Spinal cord (tissue), 10 donors: ENCODE results near the gene C17orf58. TPM values are rescaled to one million over a fixed set of nuclear protein-coding genes. Genes with fewer than 3 reads are reported as not detected.
A peak's percentile ranks its signal among the peaks of the same experiment; 100 is the strongest.

ENCODE experiments used
- DNase-seq, 6 donors: peaks; one replicate each; pipeline versions ENCODE4 v3.0.0 to v3.0.0-alpha.2; 2013 to 2015; ENCODE audit warnings: low spot score in 6 of 6, low read depth in 4 of 6
- H3K27ac ChIP-seq: one replicate; pipeline ENCODE4 v1.5.1; 2013; ENCODE audit warnings: low read depth, low read length, control low read depth
- H3K27me3 ChIP-seq: one replicate; pipeline ENCODE4 v1.6.1; 2013; ENCODE audit warnings: low read length; ENCODE audit not compliant: control insufficient read depth, insufficient read depth
- H3K36me3 ChIP-seq: one replicate; pipeline ENCODE4 v1.6.1; 2013; ENCODE audit warnings: low read length; ENCODE audit not compliant: control insufficient read depth, insufficient read depth
- H3K4me1 ChIP-seq: one replicate; pipeline ENCODE4 v1.6.1; 2013; ENCODE audit warnings: low read length; ENCODE audit not compliant: control insufficient read depth, insufficient read depth
- H3K4me3 ChIP-seq: one replicate; pipeline ENCODE4 v1.5.1; 2013; ENCODE audit warnings: low read depth, low read length, control low read depth
- H3K9me3 ChIP-seq: one replicate; pipeline ENCODE4 v1.6.1; 2013; ENCODE audit warnings: low read length; ENCODE audit not compliant: control insufficient read depth, insufficient read depth
- WGBS: methylation state at CpG from one replicate; pipeline ENCODE4 v1.1.5; 2013; ENCODE audit warnings: missing lambda C conversion rate; ENCODE audit not compliant: insufficient coverage; 5-methylcytosine and 5-hydroxymethylcytosine counted together
- polyA plus RNA-seq, 2 donors: library from polyadenylated mRNA; unstranded; fragments of 120-200 nt; gene quantifications; one replicate each; pipeline ENCODE4 v1.2.1, GENCODE V29; 2013; ENCODE audit not compliant: insufficient read length in 2 of 2
- total RNA-seq, 2 donors: library from RNA; depleted of rRNA in 1 of 2; stranded (reverse); fragments of 120-200 nt in 1 of 2; fragments of >200 nt in 1 of 2; gene quantifications; one replicate each; pipeline versions ENCODE4 v1.2.3 to v1.2.4, GENCODE V29; 2013 to 2014
- donor health status: healthy.

Gene C17orf58
- total and polyA plus RNA-seq, 4 donors = 13.9 to 25.7 (median 19.5) TPM

DNA sequence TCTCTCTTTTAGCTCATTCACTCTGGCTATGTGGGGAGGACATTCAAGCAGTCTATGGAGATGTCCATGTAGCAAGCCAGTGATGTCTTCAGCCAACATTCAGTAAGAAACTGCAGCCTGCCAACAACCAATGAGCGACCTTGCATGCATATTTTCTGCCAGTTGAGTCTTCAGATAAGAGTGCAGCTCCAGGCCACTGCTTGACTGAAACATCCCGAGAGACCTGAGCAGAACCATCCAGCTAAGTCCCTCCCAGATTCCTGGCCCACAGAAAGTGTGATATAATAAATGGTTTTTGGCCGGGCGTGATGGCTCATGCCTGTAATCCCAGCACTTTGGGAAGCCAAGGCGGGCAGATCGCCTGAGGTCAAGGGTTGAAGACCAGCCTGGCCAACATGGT lies 10.5 kb upstream of the C17orf58 start:
- H3K4me3 ChIP-seq = no peak overlapping the region
- H3K9me3 ChIP-seq = no peaks in the 10 kb centered on the region
- DNase-seq = no peak
- H3K4me1 ChIP-seq = peaks cover 3% of the 10 kb centered on the region
- no peaks in the 10 kb centered on the region for H3K27me3 ChIP-seq
- 100% methylated on average over 1 of the region's 6 CpGs for WGBS
- H3K27ac ChIP-seq = no peak overlapping the region
- H3K36me3 ChIP-seq = no peaks in the 10 kb centered on the region

GRCh38 chr17:68004201-68004600 lies 7.9 kb upstream of the C17orf58 start:
- no peak for DNase-seq
- no peaks in the 10 kb centered on the region for H3K9me3 ChIP-seq
- no peaks in the 10 kb centered on the region for H3K4me1 ChIP-seq
- no peak overlapping the region for H3K27ac ChIP-seq
- no peaks in the 10 kb centered on the region for H3K27me3 ChIP-seq
- H3K36me3 ChIP-seq = no peaks in the 10 kb centered on the region
- no peak overlapping the region for H3K4me3 ChIP-seq
- WGBS = no CpG with 5 or more reads among the region's 3 CpGs

DNA sequence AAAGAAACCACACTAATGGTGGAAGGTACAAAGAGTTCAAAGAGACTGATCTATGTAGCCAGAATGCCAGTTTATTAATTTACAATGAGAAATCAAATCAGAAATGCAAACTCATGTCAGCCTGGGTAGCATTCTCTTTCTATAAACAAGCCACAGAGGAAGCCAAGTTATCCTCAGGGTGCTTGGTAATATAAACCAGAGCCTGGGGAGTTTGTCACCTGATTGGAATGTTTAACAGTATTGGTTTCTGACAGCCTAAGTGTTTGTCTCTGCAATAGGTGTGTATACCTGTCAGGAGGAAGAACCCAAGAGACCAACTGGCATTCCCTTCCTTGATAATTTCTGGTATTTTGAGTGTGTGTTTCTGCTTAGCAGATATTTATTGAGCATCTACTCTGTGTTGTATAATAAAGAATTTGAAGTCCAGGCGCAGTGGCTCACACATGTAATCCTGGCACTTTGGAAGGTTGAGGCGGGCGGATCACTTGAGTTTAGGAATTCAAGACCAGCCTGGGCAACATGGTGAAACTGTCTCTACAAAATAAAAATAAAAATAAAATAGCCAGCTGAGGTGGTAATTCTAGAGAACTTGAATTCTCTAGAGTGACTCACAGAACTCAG lies 3.1 kb upstream of the C17orf58 start:
- Histone ChIP-seq H3K4me3 (no peak overlapping the region), H3K9me3 (no peaks in the 10 kb centered on the region), H3K4me1 (peaks cover 4% of the 10 kb centered on the region), H3K27ac (no peak overlapping the region), H3K27me3 (no peaks in the 10 kb centered on the region), H3K36me3 (no peaks in the 10 kb centered on the region)
- no peak for DNase-seq
- WGBS = 100% methylated on average over 1 of the region's 3 CpGs

GRCh38 chr17:67998466-67998865 lies 2.2 kb upstream of the C17orf58 start:
- H3K4me1 ChIP-seq = peaks cover 9% of the 10 kb centered on the region
- no peak overlapping the region for H3K4me3 ChIP-seq
- H3K27me3 ChIP-seq = no peaks in the 10 kb centered on the region
- DNase-seq = no peak
- H3K27ac ChIP-seq = no peak overlapping the region
- 100% methylated on average over 1 of the region's 2 CpGs for WGBS
- H3K36me3 ChIP-seq = no peaks in the 10 kb centered on the region
- no peaks in the 10 kb centered on the region for H3K9me3 ChIP-seq

DNA sequence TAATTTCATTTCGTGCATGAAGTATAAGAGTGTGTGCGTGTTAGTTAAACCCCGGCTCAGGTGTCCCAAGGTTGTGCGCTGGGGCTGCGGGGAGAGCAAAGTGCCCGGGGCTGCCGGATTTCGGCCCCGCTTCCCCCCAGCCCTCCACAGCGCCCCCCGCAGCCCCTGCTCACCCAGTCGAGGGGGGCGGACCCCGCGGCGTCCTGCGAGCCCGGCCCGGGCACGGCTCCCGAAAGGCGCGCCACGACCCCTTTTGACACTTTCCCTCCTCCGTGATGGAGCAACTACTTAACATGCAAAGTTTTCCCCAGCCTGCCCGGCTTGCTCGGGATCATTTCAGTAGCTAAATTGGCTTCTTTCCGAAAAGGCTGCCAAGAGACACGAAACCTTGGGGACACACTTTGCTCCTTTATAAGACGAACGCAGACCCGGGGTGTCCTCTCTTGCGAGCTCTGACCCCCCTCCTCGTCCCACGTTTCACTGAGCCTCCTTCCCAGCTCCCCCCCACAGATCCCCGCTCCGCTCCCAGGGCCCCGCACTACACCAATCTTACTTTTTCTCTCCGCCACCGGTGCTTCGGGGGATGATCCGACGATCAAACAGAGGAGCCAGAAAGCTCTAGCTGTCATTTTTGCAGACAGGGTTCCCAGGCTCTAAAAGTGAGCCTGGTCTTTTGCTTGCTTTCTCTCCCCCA lies 552 bp downstream of the C17orf58 start:
- H3K36me3 ChIP-seq = no peaks in the 10 kb centered on the region
- WGBS = under 1% methylated on average over 42 of the region's 43 CpGs
- peak overlapping the region; percentile 63 for H3K4me3 ChIP-seq
- H3K27me3 ChIP-seq = no peaks in the 10 kb centered on the region
- peak in 2 of 6 donors; percentile 55 to 67 for DNase-seq
- H3K27ac ChIP-seq = peak overlapping the region; percentile 64
- no peaks in the 10 kb centered on the region for H3K9me3 ChIP-seq
- peaks cover 22% of the 10 kb centered on the region for H3K4me1 ChIP-seq

GRCh38 chr17:67994817-67995569 lies 1.3 kb downstream of the C17orf58 start:
- H3K9me3 ChIP-seq = no peaks in the 10 kb centered on the region
- peak overlapping the region; percentile 7 for H3K27ac ChIP-seq
- WGBS = no CpG with 5 or more reads among the region's 9 CpGs
- peak overlapping the region; percentile 63 for H3K4me3 ChIP-seq
- H3K4me1 ChIP-seq = peaks cover 22% of the 10 kb centered on the region
- DNase-seq = peak in 2 of 6 donors; percentile 28 to 48
- no peaks in the 10 kb centered on the region for H3K36me3 ChIP-seq
- no peaks in the 10 kb centered on the region for H3K27me3 ChIP-seq

GRCh38 chr17:67993998-67994361 lies 2.3 kb downstream of the C17orf58 start:
- peak overlapping the region; percentile 78 for H3K4me3 ChIP-seq
- H3K9me3 ChIP-seq = no peaks in the 10 kb centered on the region
- H3K27me3 ChIP-seq = no peaks in the 10 kb centered on the region
- 4% methylated on average over 20 of the region's 21 CpGs for WGBS
- DNase-seq = no peak
- no peaks in the 10 kb centered on the region for H3K36me3 ChIP-seq
- peak overlapping the region; percentile 98 for H3K27ac ChIP-seq
- peaks cover 22% of the 10 kb centered on the region for H3K4me1 ChIP-seq

DNA sequence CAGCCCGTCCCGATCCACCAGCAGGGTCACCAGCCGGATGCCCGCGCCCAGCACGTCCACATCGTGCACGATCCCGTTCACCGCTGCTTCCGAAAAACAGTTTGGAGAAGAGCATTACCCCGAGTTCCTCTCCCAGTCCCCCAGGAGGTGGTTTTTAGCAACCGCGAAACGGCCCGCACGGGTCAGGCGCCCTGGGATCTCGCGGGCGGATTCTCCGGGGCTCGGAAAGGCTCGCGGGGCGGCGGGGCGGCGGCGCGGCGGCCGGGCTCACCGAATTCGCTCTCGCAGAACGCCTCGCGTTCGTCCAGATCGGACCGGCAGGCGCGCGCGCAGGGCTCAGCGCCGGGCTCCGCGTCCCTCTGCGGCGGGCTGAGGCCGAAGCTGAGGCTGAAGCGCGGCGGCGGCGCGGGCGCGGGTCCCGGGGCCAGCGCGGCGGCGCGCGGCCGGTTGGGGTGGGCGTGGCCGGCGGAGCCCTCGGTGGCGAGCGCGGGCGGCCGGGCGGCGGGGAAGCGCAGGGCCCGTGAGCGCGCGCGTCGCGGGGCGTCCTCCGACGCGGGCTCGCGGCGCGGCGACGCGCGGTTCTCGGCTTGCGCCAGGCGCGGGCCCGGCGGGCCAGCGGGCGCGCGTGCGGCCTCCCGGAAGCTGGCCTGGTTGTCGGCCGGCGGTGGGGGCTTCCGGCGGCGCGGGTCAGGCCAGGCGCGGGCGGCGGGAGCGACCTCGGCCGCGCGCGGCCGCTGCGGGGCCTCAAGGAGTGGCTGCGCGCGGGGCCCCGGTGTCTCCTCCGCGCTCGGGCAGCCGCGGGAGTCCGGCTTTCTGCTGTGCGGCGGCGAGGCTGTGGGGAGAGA lies 2.9 kb downstream of the C17orf58 start:
- no peaks in the 10 kb centered on the region for H3K9me3 ChIP-seq
- peak in 5 of 6 donors; percentile 75 to 96 (median 80) for DNase-seq
- no peaks in the 10 kb centered on the region for H3K27me3 ChIP-seq
- H3K27ac ChIP-seq = peak overlapping the region; percentile 98
- peak overlapping the region; percentile 78 for H3K4me3 ChIP-seq
- H3K4me1 ChIP-seq = peaks cover 22% of the 10 kb centered on the region
- under 1% methylated on average over 144 of the region's 144 CpGs for WGBS
- no peaks in the 10 kb centered on the region for H3K36me3 ChIP-seq

DNA sequence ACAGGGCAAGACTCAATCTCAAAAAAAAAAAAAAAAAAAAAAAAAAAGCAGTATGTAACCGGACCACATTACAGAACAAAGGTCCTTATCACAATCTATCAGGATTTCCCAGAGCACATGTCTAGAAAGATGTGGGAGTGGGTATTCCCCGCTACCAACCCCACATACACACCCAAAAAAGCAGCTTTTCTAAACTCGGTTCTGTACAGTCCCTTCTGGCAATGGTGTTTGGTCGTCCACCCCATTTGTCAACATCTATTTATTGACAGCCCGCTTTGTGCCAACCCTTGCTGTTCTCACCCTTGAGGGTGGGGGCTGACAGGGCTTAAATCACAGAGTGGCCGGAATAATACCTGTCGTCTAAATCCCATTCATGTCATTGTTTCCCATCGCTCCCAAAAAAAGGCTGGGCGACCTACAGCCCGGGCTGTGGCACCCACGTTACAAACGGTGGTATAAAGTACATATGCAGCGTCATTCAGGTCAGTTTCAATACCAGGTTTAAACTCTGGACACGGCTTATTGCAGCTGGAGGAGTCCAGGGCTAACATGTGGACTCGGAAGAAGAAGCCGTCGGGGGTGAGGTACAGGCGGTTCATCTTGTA lies 3.6 kb downstream of the C17orf58 start:
- H3K27ac ChIP-seq = peak overlapping the region; percentile 93
- peaks cover 22% of the 10 kb centered on the region for H3K4me1 ChIP-seq
- peak overlapping the region; percentile 76 for H3K4me3 ChIP-seq
- H3K36me3 ChIP-seq = no peaks in the 10 kb centered on the region
- WGBS = 1% methylated on average over 15 of the region's 18 CpGs
- DNase-seq = no peak
- no peaks in the 10 kb centered on the region for H3K27me3 ChIP-seq
- no peaks in the 10 kb centered on the region for H3K9me3 ChIP-seq
